ENCODE results near the gene IGSF23.

IGSF23 gene

GRCh38 chr19:44660081-44660480 lies 46.7 kb downstream of the IGSF23 start:
- Histone ChIP-seq H3K9me2 (replicated peaks; ENCODE audit: insufficient read depth, low read length) (no peaks in the 10 kb centered on the region), H3K27ac (ENCODE audit: low read depth, low read length) (no peak overlapping the region), H3K36me3 (ENCODE audit: low read length) (no peaks in the 10 kb centered on the region), H3K27me3 (ENCODE audit: low read length) (no peaks in the 10 kb centered on the region), H3K9me3 (ENCODE audit: insufficient read depth, low read length) (no peaks in the 10 kb centered on the region), H3K4me2 (ENCODE audit: low read depth, low read length, poor library complexity, severe bottlenecking) (no peak overlapping the region), H3F3A (ENCODE audit: insufficient read depth) (no peaks in the 10 kb centered on the region), H4K20me1 (ENCODE audit: low read depth, low read length) (no peaks in the 10 kb centered on the region), H2AFZ (ENCODE audit: low read depth, low read length, severe bottlenecking) (no peak overlapping the region), H3K4me3 (ENCODE audit: insufficient read depth, low read length, poor library complexity, severe bottlenecking) (no peak overlapping the region), H3K9ac (ENCODE audit: low read length) (no peak overlapping the region), H3K79me2 (ENCODE audit: insufficient read depth, low read length) (no peaks in the 10 kb centered on the region)
- no peak for TF ChIP-seq EZH2phosphoT487 (conservative IDR thresholded peaks at IDR 0.05; ENCODE audit: low read length)

DNA sequence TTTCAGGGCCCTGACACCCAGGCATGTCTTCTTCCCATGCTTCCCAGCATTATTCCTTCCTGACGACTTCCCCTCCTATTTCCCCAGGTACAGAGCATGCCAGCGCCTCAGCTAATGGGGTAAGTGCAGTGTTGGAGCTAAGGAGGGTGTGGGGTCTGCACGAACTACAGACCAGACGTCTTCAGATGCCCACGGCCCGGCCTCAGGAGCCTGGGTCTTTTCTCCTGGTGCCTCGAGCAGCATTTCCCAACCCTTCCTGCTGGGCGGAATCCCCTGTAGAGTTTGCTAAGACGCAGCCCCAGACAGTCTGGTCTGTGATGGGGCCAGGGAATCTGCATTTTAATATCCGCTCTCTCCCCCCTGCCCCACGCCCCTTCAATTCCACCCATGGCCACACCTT lies 47.8 kb downstream of the IGSF23 start:
- Histone ChIP-seq H3K9me3 (ENCODE audit: insufficient read depth, low read length) (no peaks in the 10 kb centered on the region), H3K36me3 (ENCODE audit: low read length) (no peaks in the 10 kb centered on the region), H4K20me1 (ENCODE audit: low read depth, low read length) (no peaks in the 10 kb centered on the region), H3K9me2 (replicated peaks; ENCODE audit: insufficient read depth, low read length) (no peaks in the 10 kb centered on the region), H3K79me2 (ENCODE audit: insufficient read depth, low read length) (no peaks in the 10 kb centered on the region), H2AFZ (ENCODE audit: low read depth, low read length, severe bottlenecking) (no peak overlapping the region), H3K27me3 (ENCODE audit: low read length) (no peaks in the 10 kb centered on the region), H3K9ac (ENCODE audit: low read length) (no peak overlapping the region), H3K4me3 (ENCODE audit: insufficient read depth, low read length, poor library complexity, severe bottlenecking) (no peak overlapping the region), H3F3A (ENCODE audit: insufficient read depth) (no peaks in the 10 kb centered on the region), H3K4me2 (ENCODE audit: low read depth, low read length, poor library complexity, severe bottlenecking) (no peak overlapping the region), H3K27ac (ENCODE audit: low read depth, low read length) (no peak overlapping the region)
- no peak for TF ChIP-seq EZH2phosphoT487 (conservative IDR thresholded peaks at IDR 0.05; ENCODE audit: low read length)
- TF ChIP-seq, protein P1, sequence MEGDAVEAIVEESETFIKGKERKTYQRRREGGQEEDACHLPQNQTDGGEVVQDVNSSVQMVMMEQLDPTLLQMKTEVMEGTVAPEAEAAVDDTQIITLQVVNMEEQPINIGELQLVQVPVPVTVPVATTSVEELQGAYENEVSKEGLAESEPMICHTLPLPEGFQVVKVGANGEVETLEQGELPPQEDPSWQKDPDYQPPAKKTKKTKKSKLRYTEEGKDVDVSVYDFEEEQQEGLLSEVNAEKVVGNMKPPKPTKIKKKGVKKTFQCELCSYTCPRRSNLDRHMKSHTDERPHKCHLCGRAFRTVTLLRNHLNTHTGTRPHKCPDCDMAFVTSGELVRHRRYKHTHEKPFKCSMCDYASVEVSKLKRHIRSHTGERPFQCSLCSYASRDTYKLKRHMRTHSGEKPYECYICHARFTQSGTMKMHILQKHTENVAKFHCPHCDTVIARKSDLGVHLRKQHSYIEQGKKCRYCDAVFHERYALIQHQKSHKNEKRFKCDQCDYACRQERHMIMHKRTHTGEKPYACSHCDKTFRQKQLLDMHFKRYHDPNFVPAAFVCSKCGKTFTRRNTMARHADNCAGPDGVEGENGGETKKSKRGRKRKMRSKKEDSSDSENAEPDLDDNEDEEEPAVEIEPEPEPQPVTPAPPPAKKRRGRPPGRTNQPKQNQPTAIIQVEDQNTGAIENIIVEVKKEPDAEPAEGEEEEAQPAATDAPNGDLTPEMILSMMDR (IDR thresholded peaks at IDR 0.05; ENCODE audit: insufficient read depth, low read length, poor library complexity, severe bottlenecking) = no peak

GRCh38 chr19:44661904-44662303 lies 48.5 kb downstream of the IGSF23 start:
- Histone ChIP-seq H3K27ac (ENCODE audit: low read depth, low read length) (no peak overlapping the region), H3K4me3 (ENCODE audit: insufficient read depth, low read length, poor library complexity, severe bottlenecking) (no peak overlapping the region), H3K36me3 (ENCODE audit: low read length) (no peaks in the 10 kb centered on the region), H4K20me1 (ENCODE audit: low read depth, low read length) (no peaks in the 10 kb centered on the region), H2AFZ (ENCODE audit: low read depth, low read length, severe bottlenecking) (no peak overlapping the region), H3K79me2 (ENCODE audit: insufficient read depth, low read length) (no peaks in the 10 kb centered on the region), H3K9ac (ENCODE audit: low read length) (no peak overlapping the region), H3K9me2 (replicated peaks; ENCODE audit: insufficient read depth, low read length) (no peaks in the 10 kb centered on the region), H3F3A (ENCODE audit: insufficient read depth) (no peaks in the 10 kb centered on the region), H3K9me3 (ENCODE audit: insufficient read depth, low read length) (no peaks in the 10 kb centered on the region), H3K27me3 (ENCODE audit: low read length) (no peaks in the 10 kb centered on the region), H3K4me2 (ENCODE audit: low read depth, low read length, poor library complexity, severe bottlenecking) (no peak overlapping the region)
- no peak for TF ChIP-seq EZH2phosphoT487 (conservative IDR thresholded peaks at IDR 0.05; ENCODE audit: low read length)
- TF ChIP-seq, protein P1 (IDR thresholded peaks at IDR 0.05; ENCODE audit: insufficient read depth, low read length, poor library complexity, severe bottlenecking) = no peak

DNA sequence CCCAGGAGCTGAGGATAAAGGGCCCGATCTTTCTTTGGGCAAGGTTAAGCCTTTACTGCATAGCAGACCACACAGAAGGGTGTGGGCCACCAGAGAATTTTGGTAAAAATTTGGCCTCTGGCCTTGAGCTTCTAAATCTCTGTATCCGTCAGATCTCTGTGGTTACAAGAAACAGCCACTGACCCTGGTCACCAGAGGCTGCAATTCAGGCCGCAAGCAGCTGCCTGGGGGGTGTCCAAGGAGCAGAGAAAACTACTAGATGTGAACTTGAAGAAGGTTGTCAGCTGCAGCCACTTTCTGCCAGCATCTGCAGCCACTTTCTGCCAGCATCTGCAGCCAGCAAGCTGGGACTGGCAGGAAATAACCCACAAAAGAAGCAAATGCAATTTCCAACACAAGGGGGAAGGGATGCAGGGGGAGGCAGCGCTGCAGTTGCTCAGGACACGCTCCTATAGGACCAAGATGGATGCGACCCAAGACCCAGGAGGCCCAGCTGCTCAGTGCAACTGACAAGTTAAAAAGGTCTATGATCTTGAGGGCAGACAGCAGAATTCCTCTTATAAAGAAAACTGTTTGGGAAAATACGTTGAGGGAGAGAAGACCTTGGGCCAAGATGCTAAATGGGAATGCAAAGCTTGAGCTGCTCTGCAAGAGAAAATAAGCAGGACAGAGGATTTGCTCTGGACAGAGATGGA lies 49.5 kb downstream of the IGSF23 start:
- H3K27me3 ChIP-seq (ENCODE audit: low read length) = no peaks in the 10 kb centered on the region
- H3K9me3 ChIP-seq (ENCODE audit: insufficient read depth, low read length) = no peaks in the 10 kb centered on the region
- no peaks in the 10 kb centered on the region for H3K9me2 ChIP-seq (replicated peaks; ENCODE audit: insufficient read depth, low read length)
- no peak overlapping the region for H3K4me2 ChIP-seq (ENCODE audit: low read depth, low read length, poor library complexity, severe bottlenecking)
- H4K20me1 ChIP-seq (ENCODE audit: low read depth, low read length) = no peaks in the 10 kb centered on the region
- TF ChIP-seq, protein P1 (IDR thresholded peaks at IDR 0.05; ENCODE audit: insufficient read depth, low read length, poor library complexity, severe bottlenecking) = no peak
- no peak for TF ChIP-seq EZH2phosphoT487 (conservative IDR thresholded peaks at IDR 0.05; ENCODE audit: low read length)
- no peak overlapping the region for H2AFZ ChIP-seq (ENCODE audit: low read depth, low read length, severe bottlenecking)
- no peaks in the 10 kb centered on the region for H3F3A ChIP-seq (ENCODE audit: insufficient read depth)
- H3K9ac ChIP-seq (ENCODE audit: low read length) = no peak overlapping the region
- no peak overlapping the region for H3K4me3 ChIP-seq (ENCODE audit: insufficient read depth, low read length, poor library complexity, severe bottlenecking)
- no peaks in the 10 kb centered on the region for H3K79me2 ChIP-seq (ENCODE audit: insufficient read depth, low read length)
- no peak overlapping the region for H3K27ac ChIP-seq (ENCODE audit: low read depth, low read length)
- H3K36me3 ChIP-seq (ENCODE audit: low read length) = no peaks in the 10 kb centered on the region

Data from SU-DHL-6 (cell line).